ENCODE results near the gene SHANK1.

Gene SHANK1

DNA sequence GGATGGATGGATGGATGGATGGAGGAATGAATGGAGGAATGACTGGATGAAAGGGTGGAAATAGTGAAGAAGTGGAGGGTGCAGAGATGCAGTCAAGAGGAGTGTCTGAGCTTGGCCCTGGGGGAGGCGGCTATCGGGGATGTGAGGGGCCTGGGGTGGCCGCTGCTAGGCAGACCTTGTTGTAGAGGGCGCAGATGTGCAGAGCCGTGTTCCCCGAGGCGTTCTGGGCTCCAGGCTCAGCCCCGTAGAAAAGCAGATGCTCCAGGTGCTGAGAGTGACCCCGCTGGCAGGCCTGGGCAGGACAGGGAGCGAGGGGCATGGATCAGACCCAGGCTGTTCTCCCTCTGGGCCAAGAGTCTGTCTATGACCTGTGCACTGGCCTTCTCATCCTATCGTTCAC, 8.4 kb downstream of the SHANK1 start:
- DNase-seq, result no peak

DNA sequence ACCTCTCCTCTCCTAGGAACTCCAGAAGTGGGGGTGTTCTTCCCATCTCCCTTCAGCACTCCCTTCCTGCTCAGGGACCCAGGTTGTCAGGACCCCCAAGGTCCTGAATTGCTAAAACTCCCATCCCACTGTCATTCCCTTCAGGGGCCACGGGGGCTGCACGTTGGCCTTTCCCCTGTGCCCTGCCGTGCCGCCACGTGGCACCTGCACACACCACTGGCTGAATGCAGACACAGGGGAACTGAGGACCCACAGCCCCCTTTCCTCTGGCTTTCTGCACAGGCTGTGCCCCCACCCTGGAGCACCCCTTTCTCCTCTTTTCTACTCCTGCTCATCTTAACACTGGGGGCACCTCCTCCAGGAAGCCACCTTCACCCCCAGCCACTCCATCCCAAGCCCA, 9.0 kb downstream of the SHANK1 start:
- DNase-seq, result no peak

- DNase-seq, result no peak
Observed at GRCh38 chr19:50710094-50710493, 9.5 kb downstream of the SHANK1 start.

DNA sequence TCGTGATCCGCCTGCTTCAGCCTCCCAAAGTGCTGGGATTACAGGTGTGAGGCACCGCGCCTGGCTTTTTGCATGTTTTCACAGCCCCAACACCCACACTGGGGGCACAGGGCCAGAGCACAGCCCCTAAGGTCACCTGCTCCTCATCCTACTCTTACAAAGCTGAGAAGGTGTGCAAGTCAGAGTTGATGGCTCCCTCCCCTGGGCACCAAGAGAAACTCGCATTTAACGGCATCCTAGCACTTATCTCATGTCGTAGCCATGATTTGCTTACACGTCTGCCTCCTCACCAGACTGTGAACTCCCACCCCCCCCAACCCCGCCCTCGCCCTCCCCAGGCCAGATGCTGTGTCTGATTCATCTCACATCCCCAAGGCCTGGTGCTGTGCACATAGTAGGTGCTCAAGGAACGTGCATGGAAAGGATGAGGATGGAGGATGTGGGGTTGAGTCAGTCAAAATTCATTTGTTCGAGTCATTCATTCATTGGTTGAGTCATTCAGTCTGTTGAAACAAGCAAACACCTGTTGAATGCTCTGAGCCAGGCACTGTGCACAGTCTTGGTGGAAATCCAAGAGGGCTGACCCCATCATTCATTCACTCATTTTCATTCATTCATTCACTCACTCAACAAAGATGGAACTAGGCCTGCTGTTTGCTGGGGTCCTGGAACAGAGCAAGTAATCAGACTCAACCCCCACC, 11.3 kb downstream of the SHANK1 start:
- no peak for DNase-seq

GRCh38 chr19:50706387-50706786, 13.2 kb downstream of the SHANK1 start:
- no peak for DNase-seq

- DNase-seq, result peak; percentile 48
Observed at GRCh38 chr19:50705422-50706019, 14.1 kb downstream of the SHANK1 start.

GRCh38 chr19:50703915-50704796, 15.4 kb downstream of the SHANK1 start:
- no peak for DNase-seq

- no peak for DNase-seq
Observed at GRCh38 chr19:50702871-50703829, 16.5 kb downstream of the SHANK1 start.

DNA sequence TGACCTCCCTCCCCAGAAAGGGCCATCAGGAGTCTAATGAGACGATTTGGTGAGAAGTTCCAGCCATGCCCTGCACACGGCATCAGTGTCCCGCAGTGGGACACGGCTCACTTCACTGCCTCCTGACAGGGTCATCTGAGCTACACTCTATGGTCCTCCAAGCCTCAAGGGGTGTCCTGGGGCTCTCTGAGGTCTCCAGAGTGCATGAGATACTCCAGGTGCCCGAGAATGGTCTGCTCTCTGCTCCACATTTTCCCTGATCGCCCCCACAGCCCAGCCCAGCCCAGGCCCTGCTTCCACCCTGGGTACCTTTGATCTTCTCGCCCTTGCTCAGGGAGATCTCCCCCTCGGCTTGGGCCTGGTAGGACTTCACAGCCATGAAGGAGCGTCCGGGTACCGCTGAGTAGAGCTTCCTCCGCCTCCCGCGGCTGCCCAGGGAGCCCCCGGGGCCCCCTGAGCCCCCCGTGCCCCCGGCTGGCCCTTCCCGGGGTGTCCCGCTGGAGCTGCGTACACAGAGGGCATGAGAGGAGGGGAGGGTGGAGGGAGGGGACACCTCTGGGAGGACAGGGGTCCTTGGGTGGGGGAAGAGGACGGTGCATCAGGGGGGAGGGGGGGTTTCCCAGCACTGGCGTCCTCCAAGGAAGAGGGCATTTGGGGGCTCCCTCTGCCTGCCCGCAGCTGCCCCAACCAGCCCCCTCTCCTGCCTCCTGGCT, 17.3 kb downstream of the SHANK1 start:
- no peak for DNase-seq

DNA sequence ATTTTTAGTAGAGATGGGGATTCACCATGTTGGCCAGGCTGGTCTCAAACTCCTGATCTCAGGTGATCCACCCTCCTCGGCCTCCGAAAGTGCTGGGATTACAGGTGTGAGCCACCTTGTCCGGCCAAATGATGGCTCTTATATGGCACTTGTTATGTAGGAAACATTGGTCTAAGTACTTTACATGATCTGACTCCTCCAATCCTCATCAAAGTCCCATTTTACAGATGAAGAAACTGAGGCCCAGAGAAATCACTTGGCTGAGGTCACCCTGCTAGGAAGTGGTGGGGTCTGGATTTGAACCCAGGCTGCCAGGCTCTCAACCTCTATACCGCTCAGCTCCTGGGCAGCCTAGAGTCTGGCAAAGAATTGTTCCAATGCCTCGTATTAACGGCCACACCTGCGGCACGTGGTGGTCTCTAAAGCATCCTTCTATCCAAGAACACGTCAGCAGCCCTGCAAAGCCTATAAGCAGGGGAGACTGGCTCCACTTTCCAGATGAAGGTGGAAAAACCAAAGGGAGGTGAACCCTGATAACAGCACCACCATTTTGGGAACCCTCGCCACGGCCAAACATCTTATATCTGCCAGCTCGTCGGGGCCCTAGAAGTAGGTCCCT, 18.1 kb downstream of the SHANK1 start:
- DNase-seq, result no peak

GRCh38 chr19:50697414-50698124, 22.0 kb downstream of the SHANK1 start:
- no peak for DNase-seq

GRCh38 chr19:50696094-50696483, 23.5 kb downstream of the SHANK1 start:
- DNase-seq, result no peak

DNA sequence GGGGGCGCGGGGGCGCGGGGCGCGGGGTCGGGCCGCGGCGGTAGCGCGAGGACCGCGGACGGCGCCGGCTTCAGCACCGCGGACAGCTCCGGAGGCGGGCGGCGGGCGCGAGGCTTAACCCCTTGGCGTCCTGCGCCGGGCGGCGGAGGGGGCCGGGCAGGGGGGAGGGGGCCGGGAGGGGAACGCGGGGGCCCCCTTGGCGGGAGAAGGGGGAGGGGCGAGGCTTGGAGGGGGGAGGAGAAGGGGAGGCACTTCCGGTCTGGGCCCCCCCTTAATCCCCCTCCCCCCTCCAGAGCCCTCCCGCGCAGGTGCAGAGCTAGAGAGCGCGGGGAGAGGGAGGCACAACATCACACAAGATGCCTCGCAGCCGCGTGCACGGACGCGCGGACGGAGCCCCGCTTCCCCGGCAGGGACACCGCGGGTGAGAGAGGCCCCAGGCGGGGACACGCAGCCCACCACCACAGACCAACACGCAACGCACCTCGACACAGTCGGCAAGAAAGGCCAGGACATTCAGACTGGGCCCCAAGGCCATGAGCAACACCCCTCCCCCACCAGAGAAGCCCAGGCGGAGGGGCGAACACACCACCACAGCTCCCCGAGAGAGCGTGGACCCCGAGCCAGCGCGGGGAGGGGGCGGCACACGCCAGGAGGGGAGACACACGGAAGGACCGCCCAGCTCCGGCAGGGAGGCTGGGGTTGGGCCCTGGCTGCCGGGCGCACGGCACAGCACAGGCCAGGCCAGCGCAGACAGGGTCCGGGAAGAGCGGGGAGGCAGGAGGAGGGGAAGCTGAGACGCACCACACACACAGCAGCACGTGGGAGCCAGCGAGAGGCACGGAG, 24.1 kb downstream of the SHANK1 start:
- DNase-seq, result peak; percentile 43

DNA sequence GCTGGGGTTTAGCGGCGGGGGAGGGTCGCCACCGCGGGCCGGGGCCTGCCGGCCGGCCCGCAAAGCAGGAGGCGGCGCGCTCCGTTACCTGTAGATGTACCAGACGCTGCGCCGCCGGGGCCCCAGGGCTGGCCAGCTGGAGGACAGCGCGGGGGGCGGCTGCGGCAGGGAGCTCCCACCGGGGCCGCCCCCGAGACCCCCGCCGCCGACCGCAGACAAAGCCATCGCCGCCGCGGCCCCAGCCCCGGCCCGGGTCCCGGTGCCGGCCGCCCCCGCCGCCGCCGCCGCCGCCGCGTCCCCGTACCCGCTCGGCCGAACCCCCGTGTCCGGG, 24.8 kb downstream of the SHANK1 start:
- DNase-seq, result no peak

- no peak for DNase-seq
Observed at GRCh38 chr19:50693064-50693975, 26.3 kb downstream of the SHANK1 start.

GRCh38 chr19:50690439-50690838, 29.2 kb downstream of the SHANK1 start:
- no peak for DNase-seq

GRCh38 chr19:50688766-50689165, 30.8 kb downstream of the SHANK1 start:
- DNase-seq, result no peak

- no peak for DNase-seq
Observed at GRCh38 chr19:50686310-50687032, 33.1 kb downstream of the SHANK1 start.

Data from femur (tissue), 1 donor.